Duodenal mucosa (tissue), 2 donors: Measurements from ENCODE around the gene CENPE.
"Not testable (repeated sequence)": the region's sequence is repeated elsewhere in the genome, so short reads cannot be mapped to it uniquely, and the experiment has no call there.

Source experiments
- H3K27ac ChIP-seq: one replicate; pipeline ENCODE4 v1.7.0; 2013; ENCODE audit warnings: low read depth, low read length
- H3K27me3 ChIP-seq, 2 donors: one replicate each; pipeline ENCODE4 v1.7.0; 2013; ENCODE audit warnings: low read length in 2 of 2, control low read depth in 1 of 2; ENCODE audit not compliant: insufficient read depth in 2 of 2, control insufficient read depth in 1 of 2
- H3K36me3 ChIP-seq, 2 donors: one replicate each; pipeline ENCODE4 v1.7.0; 2013; ENCODE audit warnings: low read length in 2 of 2, control low read depth in 1 of 2; ENCODE audit not compliant: insufficient read depth in 2 of 2, control insufficient read depth in 1 of 2
- H3K4me1 ChIP-seq, 2 donors: one replicate each; pipeline ENCODE4 v1.7.0; 2013; ENCODE audit warnings: low read length in 2 of 2, control low read depth in 1 of 2; ENCODE audit not compliant: insufficient read depth in 2 of 2, control insufficient read depth in 1 of 2
- H3K4me3 ChIP-seq, 2 donors: one replicate each; pipeline ENCODE4 v1.7.0; 2013; ENCODE audit warnings: low read length in 2 of 2, low read depth in 1 of 2
- H3K9ac ChIP-seq, 2 donors: one replicate each; pipeline ENCODE4 v1.7.0; 2013; ENCODE audit warnings: low read length in 2 of 2, low read depth in 1 of 2
- H3K9me3 ChIP-seq, 2 donors: one replicate each; pipeline ENCODE4 v1.7.0; 2013; ENCODE audit warnings: low read length in 2 of 2, control low read depth in 1 of 2; ENCODE audit not compliant: control insufficient read depth in 1 of 2

The CENPE gene, protein sequence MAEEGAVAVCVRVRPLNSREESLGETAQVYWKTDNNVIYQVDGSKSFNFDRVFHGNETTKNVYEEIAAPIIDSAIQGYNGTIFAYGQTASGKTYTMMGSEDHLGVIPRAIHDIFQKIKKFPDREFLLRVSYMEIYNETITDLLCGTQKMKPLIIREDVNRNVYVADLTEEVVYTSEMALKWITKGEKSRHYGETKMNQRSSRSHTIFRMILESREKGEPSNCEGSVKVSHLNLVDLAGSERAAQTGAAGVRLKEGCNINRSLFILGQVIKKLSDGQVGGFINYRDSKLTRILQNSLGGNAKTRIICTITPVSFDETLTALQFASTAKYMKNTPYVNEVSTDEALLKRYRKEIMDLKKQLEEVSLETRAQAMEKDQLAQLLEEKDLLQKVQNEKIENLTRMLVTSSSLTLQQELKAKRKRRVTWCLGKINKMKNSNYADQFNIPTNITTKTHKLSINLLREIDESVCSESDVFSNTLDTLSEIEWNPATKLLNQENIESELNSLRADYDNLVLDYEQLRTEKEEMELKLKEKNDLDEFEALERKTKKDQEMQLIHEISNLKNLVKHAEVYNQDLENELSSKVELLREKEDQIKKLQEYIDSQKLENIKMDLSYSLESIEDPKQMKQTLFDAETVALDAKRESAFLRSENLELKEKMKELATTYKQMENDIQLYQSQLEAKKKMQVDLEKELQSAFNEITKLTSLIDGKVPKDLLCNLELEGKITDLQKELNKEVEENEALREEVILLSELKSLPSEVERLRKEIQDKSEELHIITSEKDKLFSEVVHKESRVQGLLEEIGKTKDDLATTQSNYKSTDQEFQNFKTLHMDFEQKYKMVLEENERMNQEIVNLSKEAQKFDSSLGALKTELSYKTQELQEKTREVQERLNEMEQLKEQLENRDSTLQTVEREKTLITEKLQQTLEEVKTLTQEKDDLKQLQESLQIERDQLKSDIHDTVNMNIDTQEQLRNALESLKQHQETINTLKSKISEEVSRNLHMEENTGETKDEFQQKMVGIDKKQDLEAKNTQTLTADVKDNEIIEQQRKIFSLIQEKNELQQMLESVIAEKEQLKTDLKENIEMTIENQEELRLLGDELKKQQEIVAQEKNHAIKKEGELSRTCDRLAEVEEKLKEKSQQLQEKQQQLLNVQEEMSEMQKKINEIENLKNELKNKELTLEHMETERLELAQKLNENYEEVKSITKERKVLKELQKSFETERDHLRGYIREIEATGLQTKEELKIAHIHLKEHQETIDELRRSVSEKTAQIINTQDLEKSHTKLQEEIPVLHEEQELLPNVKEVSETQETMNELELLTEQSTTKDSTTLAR (N-terminal part only)

DNA sequence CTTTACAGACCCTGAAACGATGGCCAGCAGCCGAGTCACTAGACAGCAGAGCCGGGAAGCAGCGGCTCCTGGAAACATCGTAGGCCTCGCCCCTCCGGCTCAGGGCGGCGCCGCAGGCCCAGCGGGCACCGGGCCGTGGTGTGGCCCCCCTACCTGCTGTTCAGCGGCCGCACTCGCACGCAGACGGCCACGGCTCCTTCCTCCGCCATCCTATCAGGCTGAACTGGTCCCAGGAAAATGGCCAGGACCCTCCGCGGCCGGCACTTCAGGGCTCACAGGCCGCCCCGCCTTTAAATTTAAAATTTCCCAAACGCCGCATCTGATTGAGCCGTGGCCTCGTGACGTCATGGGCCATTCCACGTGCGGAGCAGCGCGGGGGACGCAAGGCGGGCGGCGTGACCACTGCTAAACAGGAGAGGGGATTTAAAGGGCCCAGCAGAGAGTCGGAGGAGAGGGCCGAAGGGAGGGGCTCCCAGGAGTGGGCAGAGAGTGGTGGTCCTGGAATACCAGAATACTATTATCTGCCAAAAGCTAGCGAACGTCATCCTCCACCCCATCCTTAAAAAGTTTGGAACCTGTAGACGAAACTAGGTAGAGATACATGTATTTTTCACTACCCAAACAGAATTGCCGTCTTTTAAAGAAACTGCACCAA is at the start of gene CENPE:
CENPE (minus strand) TSS at position 233 of the 655 bp plus-strand sequence; CDS start at position 209, 24 bp downstream.
- H3K27ac ChIP-seq, result no peak within 1 kb of the TSS
- H3K36me3 ChIP-seq, result no peaks in the 10 kb centered on the region
- H3K9ac ChIP-seq, result peak within 1 kb of the TSS; percentile 84 to 89
- H3K4me3 ChIP-seq, result peak within 1 kb of the TSS; percentile 93 to 96
- H3K4me1 ChIP-seq, result peaks cover 6 to 10% of the 10 kb centered on the region in 2 donors
- H3K9me3 ChIP-seq, result no peaks in the 10 kb centered on the region
- no peaks in the 10 kb centered on the region for H3K27me3 ChIP-seq

DNA sequence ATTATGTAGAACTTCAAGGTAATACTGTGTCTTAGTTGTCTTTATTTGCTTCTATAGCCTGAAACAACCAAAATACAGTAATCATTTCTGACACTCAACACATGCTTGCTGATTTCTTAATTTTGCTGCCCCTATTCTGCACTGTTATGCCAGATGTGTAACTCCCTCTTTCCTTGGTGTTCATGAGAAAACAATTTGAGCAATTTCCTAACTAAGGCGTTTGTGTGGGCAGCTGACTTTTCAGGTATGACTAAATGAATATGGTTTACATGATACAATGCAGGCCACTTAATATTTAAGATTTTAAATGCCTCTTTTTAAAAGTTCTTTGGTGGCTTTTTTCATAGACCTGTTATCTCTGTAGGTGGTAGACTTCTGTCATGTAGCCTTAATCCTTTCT is 46.1 kb upstream of the CENPE start:
- H3K36me3 ChIP-seq, result no peaks in the 10 kb centered on the region
- H3K9me3 ChIP-seq, result no peaks in the 10 kb centered on the region
- no peaks in the 10 kb centered on the region for H3K27me3 ChIP-seq
- H3K9ac ChIP-seq, result no peak overlapping the region
- no peaks in the 10 kb centered on the region for H3K4me1 ChIP-seq
- no peak overlapping the region for H3K4me3 ChIP-seq
- no peak overlapping the region for H3K27ac ChIP-seq

DNA sequence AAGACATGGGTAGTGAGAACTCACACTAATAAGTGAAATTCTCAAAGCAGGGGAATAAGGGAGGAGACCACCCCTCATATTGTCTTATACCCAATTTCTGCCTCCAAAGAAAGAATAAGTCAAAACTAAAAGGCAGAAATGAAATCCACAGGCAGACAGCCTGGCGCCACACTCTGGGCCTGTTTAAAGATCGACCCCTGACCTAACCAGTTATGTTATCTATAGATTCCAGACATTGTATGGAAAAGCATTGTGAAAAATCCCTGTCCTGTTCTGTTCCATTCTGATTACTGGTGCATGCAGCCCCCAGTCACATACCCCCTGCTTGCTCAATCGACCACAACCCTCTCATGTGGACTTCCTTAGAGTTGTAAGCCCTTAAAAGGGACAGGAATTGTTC is 32.8 kb upstream of the CENPE start:
- not testable (repeated sequence) for H3K27me3 ChIP-seq, H3K4me1 ChIP-seq, H3K4me3 ChIP-seq, H3K9ac ChIP-seq, H3K36me3 ChIP-seq, H3K27ac ChIP-seq, H3K9me3 ChIP-seq

DNA sequence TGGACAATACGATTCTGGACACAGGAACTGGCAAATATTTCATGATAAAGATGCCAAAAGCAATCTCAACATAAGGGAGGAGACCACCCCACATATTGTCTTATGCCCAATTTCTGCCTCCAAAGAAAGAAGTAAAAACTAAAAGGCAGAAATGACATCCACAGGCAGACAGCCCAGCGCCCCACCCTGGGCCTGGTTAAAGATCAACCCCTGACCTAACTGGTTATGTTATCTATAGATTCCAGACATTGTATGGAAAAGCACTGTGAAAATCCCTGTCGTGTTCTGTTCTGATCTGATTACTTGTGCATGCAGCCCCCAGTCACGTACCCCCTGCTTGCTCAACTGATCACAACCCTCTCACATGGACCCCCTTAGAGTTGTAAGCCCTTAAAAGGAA is 25.4 kb upstream of the CENPE start:
- H3K27ac ChIP-seq, H3K9ac ChIP-seq, H3K36me3 ChIP-seq, H3K27me3 ChIP-seq, H3K4me3 ChIP-seq, H3K9me3 ChIP-seq, H3K4me1 ChIP-seq: not testable (repeated sequence)

DNA sequence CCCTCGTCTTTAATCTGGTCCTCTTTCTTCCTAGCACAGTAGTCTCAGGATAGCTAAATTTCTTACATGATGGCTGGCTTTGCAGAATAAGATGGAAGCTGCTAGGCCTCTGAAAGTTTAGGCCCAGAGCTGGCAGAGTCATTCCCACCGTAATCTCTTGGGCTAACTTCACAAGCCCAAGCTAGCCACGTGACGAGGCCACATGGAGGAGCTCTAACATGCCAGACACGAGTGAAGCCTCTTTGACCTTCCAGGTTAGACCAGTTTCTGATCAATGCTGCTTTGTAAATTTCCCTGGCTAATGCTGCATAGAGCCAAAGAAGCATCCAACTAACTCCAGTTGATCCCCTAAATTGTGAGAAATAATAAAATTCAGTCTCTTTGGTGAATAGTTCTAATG is 9.5 kb upstream of the CENPE start:
- Histone ChIP-seq H3K9ac (no peak overlapping the region), H3K4me3 (no peak overlapping the region), H3K9me3 (no peaks in the 10 kb centered on the region), H3K27me3 (no peaks in the 10 kb centered on the region), H3K4me1 (no peaks in the 10 kb centered on the region), H3K27ac (no peak overlapping the region), H3K36me3 (no peaks in the 10 kb centered on the region)

DNA sequence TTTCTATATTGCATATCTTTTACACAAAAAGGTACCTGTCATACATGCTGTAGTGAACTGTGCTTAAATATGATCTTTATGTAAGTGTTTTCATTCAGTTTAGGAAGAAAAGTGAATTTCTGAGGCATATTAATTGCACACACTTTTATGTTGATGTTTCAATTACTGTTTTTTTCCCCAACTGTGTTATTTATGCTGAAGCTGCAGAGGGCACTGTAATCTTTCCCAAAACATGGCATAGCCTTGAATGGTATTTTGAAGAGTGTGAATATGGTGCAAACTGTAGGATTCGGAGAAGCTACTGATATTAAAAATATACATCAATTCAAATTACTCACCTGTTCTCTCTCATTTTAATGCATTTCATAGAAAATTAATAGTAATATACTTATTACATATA is 6.0 kb upstream of the CENPE start:
- Histone ChIP-seq H3K4me1 (no peaks in the 10 kb centered on the region), H3K27me3 (no peaks in the 10 kb centered on the region), H3K9ac (no peak overlapping the region), H3K27ac (no peak overlapping the region), H3K9me3 (no peaks in the 10 kb centered on the region), H3K4me3 (no peak overlapping the region), H3K36me3 (no peaks in the 10 kb centered on the region)

DNA sequence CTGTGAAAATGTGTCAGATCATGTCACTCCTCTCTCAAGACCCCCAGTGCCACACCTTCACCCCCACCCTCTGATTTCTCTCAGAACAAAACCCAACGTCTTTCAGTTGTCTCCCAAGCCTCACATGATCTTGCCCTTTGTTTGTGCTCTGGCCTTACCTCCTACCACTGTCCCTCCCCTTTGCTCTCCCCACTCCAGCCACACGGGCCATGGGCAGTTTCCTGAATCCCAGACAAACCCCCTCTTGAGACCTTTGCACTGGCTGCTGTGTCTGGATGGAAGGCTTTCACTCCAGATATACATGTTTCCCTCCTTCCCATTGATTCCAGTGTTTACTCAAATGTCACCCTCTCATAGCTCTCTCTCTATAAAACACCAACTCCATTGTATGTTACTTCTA is 3.6 kb upstream of the CENPE start:
- no peak overlapping the region for H3K4me3 ChIP-seq
- no peak overlapping the region for H3K9ac ChIP-seq
- no peaks in the 10 kb centered on the region for H3K9me3 ChIP-seq
- H3K36me3 ChIP-seq, result no peaks in the 10 kb centered on the region
- H3K27ac ChIP-seq, result no peak overlapping the region
- peaks cover 6 to 10% of the 10 kb centered on the region in 2 donors for H3K4me1 ChIP-seq
- no peaks in the 10 kb centered on the region for H3K27me3 ChIP-seq

DNA sequence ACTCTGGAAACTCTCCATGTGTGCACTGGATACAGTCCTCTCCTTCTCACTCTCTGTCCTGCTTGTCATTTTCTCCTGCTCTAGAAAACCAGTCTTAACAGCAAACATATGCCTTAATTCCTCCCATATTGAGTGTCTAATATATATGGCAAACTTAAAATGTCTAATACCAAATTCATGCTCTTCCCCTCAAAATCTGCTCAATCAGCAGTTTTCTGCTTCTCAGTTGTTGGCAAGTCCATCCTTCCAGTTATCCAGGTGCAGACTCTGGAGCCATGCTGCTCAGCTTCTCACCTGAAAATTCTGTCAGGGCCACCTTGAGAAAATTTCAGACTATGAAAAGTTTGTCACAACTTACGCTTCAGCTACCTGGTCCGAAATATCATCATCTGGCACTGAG is 3.1 kb upstream of the CENPE start:
- H3K9me3 ChIP-seq, result no peaks in the 10 kb centered on the region
- no peaks in the 10 kb centered on the region for H3K36me3 ChIP-seq
- H3K27me3 ChIP-seq, result no peaks in the 10 kb centered on the region
- H3K9ac ChIP-seq, result no peak overlapping the region
- no peak overlapping the region for H3K4me3 ChIP-seq
- peaks cover 6 to 10% of the 10 kb centered on the region in 2 donors for H3K4me1 ChIP-seq
- no peak overlapping the region for H3K27ac ChIP-seq

DNA sequence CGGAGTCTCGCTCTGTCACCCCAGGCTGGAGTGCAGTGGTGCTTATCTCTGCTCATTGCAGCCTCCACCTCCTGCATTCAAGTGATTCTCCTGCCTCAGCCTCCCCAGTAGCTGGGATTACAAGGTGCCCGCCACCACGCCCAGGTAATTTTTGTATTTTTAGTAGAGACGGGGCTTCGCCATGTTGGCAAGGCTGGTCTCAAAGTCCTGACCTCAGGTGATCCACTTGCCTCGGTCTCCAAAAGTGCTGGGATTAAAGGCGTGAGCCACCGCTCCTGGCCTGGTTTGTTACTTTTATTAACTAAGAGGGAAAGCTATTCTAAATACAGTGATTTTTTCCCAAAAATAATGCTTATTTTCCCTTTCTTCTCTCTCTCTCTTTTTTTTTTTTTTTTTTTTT is 866 bp upstream of the CENPE start:
- no peaks in the 10 kb centered on the region for H3K36me3 ChIP-seq
- H3K27ac ChIP-seq, result no peak overlapping the region
- no peaks in the 10 kb centered on the region for H3K27me3 ChIP-seq
- peak overlapping the region; percentile 84 to 89 for H3K9ac ChIP-seq
- no peaks in the 10 kb centered on the region for H3K9me3 ChIP-seq
- H3K4me3 ChIP-seq, result peak overlapping the region; percentile 93 to 96
- peaks cover 6 to 10% of the 10 kb centered on the region in 2 donors for H3K4me1 ChIP-seq
